Stomach smooth muscle (tissue), 2 donors: ENCODE measurements around the gene LMF1.
A peak's percentile ranks its signal among the peaks of the same experiment; 100 is the strongest.

ENCODE experiments used
- H3K27ac ChIP-seq: one replicate; pipeline ENCODE4 v1.7.0; 2013; ENCODE audit warnings: mild to moderate bottlenecking, low read length, inconsistent platforms
- H3K27me3 ChIP-seq, 2 donors: one replicate each; pipeline ENCODE4 v1.7.0; 2013; ENCODE audit warnings: low read length in 2 of 2; ENCODE audit not compliant: insufficient read depth in 2 of 2, control insufficient read depth in 1 of 2
- H3K36me3 ChIP-seq, 2 donors: one replicate each; pipeline ENCODE4 v1.7.0; 2013; ENCODE audit warnings: low read length in 2 of 2; ENCODE audit not compliant: control insufficient read depth in 2 of 2, insufficient read depth in 2 of 2
- H3K4me1 ChIP-seq: one replicate; pipeline ENCODE4 v1.7.0; 2013; ENCODE audit warnings: low read length; ENCODE audit not compliant: control insufficient read depth, insufficient read depth
- H3K4me3 ChIP-seq, 2 donors: one replicate each; pipeline ENCODE4 v1.7.0; 2013; ENCODE audit warnings: low read length in 2 of 2
- H3K9ac ChIP-seq, 2 donors: one replicate each; pipeline ENCODE4 v1.7.0; 2013; ENCODE audit warnings: low read length in 2 of 2, mild to moderate bottlenecking in 1 of 2
- H3K9me3 ChIP-seq, 2 donors: one replicate each; pipeline ENCODE4 v1.7.0; 2013; ENCODE audit warnings: low read length in 2 of 2; ENCODE audit not compliant: control insufficient read depth in 2 of 2
- donor health status: healthy.
- donor health status: Pancreatic carcinoma.

LMF1 gene

DNA sequence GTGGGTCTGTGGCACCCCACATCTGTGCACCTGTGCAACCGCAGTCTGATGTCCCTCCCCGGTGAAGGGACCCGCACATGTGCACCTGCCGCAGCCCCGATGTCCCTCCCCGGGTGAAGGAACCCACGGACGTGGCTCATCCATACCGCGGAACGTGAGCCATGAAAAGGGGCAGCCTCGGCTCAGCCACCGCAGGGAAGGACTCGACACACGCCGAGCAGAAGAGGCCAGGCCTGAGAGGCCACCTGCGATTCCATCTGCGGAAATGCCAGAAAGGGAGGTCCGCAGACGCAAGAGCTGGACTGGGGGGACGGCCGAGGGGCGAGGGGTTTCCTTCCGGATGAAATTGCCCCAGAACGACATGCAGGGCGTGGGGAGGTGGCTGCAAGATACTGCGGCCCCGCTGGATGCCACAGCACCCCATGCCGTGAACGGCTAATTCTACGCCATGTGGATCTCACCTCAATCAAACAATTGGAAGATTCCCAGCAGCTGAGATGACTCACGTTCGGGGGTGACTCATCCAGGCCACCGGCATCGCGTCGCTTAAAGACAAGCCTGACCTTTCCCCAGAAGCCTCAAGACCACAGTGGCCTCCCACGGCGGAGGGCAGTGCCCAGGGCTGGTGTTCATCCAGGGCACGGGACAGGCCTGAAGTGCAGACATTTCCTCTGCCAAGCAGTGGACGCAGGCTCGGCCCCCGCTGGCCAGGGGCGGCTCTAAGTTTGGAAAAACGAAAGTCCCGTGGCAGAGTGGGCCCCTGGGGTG lies 31.8 kb upstream of the LMF1 start:
- Histone ChIP-seq H3K27me3 (peaks cover 6 to 12% of the 10 kb centered on the region in 2 donors), H3K36me3 (no peaks in the 10 kb centered on the region), H3K27ac (no peak overlapping the region), H3K9me3 (no peaks in the 10 kb centered on the region), H3K4me1 (peaks cover 3% of the 10 kb centered on the region), H3K4me3 (peak overlapping the region in 1 of 2 donors; percentile 47), H3K9ac (no peak overlapping the region)

DNA sequence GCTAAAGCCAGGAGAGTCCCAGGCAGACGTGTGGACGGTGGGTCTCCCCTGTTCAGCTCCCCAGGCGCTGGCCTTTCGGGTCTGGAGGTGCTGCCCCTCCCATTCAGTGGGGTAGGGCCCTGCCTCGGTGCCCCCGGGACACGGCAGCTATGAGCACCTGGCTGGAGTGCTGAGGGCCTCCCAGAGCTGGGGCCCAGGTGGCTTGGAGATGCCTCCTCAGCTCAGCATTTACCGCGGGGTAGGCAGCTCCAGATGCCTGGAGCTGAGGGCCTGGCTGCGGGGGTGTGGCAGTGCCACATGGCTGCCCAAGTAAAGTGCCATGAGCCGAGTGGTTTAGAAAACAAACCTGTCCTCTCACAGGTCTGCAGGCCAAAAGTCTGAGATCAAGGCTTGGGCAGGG lies 30.3 kb upstream of the LMF1 start:
- Histone ChIP-seq H3K4me1 (peaks cover 3% of the 10 kb centered on the region), H3K9ac (no peak overlapping the region), H3K4me3 (no peak overlapping the region), H3K36me3 (no peaks in the 10 kb centered on the region), H3K27ac (no peak overlapping the region), H3K27me3 (peaks cover 12 to 13% of the 10 kb centered on the region in 2 donors), H3K9me3 (peaks cover under 1 to 7% of the 10 kb centered on the region in 2 donors)

DNA sequence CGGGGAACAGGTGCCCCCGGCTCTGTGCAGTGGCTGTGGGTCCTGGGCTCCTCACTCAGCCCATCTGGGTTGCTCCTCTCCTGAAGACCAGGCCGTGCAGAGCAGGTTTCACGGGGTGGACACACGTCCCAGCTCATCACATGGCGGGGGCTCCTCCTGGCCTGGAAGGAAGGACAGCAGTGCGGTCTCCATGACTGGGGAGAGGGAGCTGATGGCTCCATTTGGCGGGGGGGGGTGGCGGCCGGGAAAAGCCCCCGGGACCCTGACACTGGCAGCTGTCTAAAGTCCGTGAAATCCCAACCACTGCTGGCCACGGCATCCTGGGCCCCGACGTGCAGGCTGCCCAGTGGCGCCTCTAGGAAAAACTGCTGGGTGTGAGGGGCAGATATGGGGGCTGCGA lies 29.8 kb upstream of the LMF1 start:
- Histone ChIP-seq H3K9ac (no peak overlapping the region), H3K36me3 (no peaks in the 10 kb centered on the region), H3K27ac (no peak overlapping the region), H3K27me3 (peaks cover 12 to 18% of the 10 kb centered on the region in 2 donors), H3K9me3 (peaks cover 5 to 11% of the 10 kb centered on the region in 2 donors), H3K4me3 (no peak overlapping the region), H3K4me1 (peaks cover 3% of the 10 kb centered on the region)

DNA sequence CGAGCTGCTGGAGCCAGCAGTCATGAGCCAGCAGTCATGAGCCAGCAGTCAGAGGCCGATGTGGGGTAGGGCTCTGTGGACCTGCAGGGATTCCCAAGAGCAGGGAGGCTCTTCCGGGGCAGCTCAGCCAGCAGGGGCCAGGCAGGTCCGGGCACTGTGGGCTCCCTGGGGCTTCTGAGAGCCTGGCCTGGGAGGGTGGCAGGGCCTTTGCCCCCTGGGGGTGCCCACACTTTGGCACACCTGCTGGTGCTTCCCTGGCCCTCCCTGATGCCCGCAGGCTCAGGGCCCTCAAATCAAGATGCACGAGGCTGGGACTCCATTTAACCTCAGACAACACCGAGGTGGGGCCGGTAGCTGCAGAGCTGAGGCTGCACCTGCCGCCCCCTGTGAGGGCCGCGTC lies 28.9 kb upstream of the LMF1 start:
- Histone ChIP-seq H3K4me1 (peaks cover 3% of the 10 kb centered on the region), H3K27me3 (peaks cover 12 to 19% of the 10 kb centered on the region in 2 donors), H3K36me3 (no peaks in the 10 kb centered on the region), H3K4me3 (no peak overlapping the region), H3K27ac (no peak overlapping the region), H3K9me3 (peaks cover 9 to 20% of the 10 kb centered on the region in 2 donors), H3K9ac (no peak overlapping the region)

DNA sequence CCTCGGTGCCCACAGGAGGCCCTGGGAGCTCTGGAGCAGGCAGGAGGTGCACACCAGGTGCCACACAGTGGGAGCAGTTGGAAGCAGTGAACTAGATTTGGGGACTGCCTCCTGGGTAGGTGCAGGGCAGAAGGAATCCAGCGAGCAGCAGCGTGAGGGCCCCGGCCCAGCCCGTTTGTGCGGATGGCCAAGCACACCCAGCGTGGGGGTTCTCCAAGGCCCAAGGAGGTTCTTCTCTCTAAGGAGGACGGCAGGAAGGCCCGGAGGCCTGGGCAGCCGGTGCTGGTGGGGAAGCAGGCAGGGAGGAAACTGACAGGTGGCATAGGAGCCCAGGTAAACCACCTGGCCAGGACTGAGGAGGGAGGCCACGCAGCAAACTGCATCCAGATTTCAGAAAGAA lies 27.8 kb upstream of the LMF1 start:
- Histone ChIP-seq H3K9me3 (peaks cover 12 to 23% of the 10 kb centered on the region in 2 donors), H3K4me3 (no peak overlapping the region), H3K4me1 (peaks cover 3% of the 10 kb centered on the region), H3K36me3 (no peaks in the 10 kb centered on the region), H3K27me3 (peaks cover 12 to 22% of the 10 kb centered on the region in 2 donors), H3K27ac (no peak overlapping the region), H3K9ac (no peak overlapping the region)

DNA sequence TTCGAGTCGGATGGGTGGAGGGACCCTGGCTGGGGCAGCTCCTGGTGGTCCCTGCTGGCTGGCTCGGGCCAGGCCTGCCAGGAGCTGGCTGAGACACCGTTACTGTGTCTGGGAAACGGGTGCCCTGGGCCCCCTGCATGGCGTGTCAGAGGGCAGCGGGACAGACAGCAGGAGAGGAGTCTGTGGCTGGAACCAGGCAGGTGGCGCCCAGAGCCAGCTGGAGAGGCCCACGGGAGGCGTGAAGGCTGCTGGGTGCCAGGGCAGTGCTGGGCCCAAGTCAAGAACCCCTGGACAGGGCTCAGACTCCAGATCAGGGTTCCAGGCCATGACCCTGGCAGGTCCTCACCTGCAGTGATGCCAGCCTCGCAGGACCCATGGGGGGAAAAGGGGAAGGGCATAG lies 27.4 kb upstream of the LMF1 start:
- peaks cover 3% of the 10 kb centered on the region for H3K4me1 ChIP-seq
- H3K27me3 ChIP-seq: peaks cover 12 to 22% of the 10 kb centered on the region in 2 donors
- H3K4me3 ChIP-seq: no peak overlapping the region
- H3K9me3 ChIP-seq: peaks cover 12 to 23% of the 10 kb centered on the region in 2 donors
- no peak overlapping the region for H3K9ac ChIP-seq
- H3K36me3 ChIP-seq: no peaks in the 10 kb centered on the region
- H3K27ac ChIP-seq: no peak overlapping the region

DNA sequence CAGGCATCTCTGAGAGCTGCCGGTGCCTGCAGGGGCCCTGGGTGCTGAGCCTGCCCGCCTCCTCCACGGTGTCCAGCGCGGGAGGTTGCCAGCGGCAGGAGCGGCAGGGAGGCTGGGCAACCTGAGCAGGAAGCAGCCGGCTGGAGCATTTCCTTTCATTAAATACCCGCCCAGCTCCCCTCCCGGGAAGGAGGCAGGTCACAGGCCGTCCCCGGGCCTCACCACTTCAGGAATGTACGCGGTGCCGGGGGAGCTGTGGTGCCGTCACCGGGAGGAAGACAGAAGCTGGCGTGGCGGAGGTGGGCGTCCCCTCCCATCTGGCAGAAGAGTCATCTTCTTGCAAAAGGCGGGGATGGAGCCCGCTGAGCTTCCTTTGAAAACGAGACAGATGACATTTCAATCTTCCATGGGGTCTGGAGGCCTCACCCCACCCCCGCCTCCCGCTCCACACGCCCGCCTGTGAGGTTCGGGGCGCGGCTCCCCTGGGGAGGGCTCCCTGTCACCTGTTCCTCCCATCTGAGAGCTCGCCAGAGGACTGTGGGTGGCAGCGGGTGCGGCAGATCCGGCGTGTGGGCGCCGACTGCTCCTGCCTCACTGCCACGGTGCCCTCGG lies 26.8 kb upstream of the LMF1 start:
- Histone ChIP-seq H3K9me3 (peaks cover 12 to 23% of the 10 kb centered on the region in 2 donors), H3K36me3 (no peaks in the 10 kb centered on the region), H3K4me1 (peaks cover under 1% of the 10 kb centered on the region), H3K27me3 (peaks cover 12 to 22% of the 10 kb centered on the region in 2 donors), H3K4me3 (no peak overlapping the region), H3K27ac (no peak overlapping the region), H3K9ac (no peak overlapping the region)

DNA sequence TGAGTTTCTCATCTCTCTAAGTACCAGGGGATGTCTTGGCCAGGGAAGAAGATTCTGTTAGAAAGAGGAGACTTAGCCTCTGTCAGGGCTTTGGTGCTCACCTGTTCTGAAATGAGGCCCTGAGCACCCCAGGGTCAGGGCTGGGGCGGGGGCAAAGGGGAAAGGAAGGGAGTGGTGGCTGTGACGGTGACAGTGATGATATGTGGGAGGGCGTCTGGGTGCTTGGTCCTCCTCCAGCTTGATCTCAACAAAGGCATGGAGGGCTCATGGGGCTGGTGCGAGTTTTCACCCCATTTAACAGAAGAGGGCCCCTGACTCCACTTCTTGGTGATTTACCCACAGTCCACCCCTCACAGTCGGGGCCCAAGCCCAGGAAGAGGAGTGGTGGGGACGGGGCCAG lies 25.9 kb upstream of the LMF1 start:
- Histone ChIP-seq H3K4me3 (no peak overlapping the region), H3K27me3 (peaks cover 12 to 22% of the 10 kb centered on the region in 2 donors), H3K27ac (no peak overlapping the region), H3K4me1 (no peaks in the 10 kb centered on the region), H3K9me3 (peaks cover 12 to 23% of the 10 kb centered on the region in 2 donors), H3K36me3 (no peaks in the 10 kb centered on the region), H3K9ac (no peak overlapping the region)

DNA sequence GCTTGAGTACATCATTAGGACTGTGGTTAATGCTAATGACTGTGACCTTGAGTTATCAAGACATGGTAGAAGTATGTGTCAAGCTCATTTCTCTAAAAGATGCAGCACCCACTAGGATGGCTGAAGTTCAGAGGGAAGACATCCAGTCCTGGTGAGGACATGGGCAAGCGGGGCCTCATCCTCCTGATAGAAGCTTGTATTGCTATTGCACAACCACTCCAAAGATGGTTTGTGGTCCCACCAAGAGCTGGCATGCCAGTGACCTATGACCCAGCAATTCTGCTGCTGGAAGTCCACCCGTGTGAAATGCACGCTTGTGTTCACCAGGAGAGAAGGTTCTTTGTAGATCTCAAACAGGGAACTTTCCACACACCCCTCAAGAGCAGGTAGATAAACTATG lies 25.0 kb upstream of the LMF1 start:
- H3K27me3 ChIP-seq: peaks cover 12 to 20% of the 10 kb centered on the region in 2 donors
- H3K4me1 ChIP-seq: no peaks in the 10 kb centered on the region
- H3K4me3 ChIP-seq: no peak overlapping the region
- peaks cover 12 to 23% of the 10 kb centered on the region in 2 donors for H3K9me3 ChIP-seq
- no peak overlapping the region for H3K27ac ChIP-seq
- H3K9ac ChIP-seq: no peak overlapping the region
- H3K36me3 ChIP-seq: no peaks in the 10 kb centered on the region

DNA sequence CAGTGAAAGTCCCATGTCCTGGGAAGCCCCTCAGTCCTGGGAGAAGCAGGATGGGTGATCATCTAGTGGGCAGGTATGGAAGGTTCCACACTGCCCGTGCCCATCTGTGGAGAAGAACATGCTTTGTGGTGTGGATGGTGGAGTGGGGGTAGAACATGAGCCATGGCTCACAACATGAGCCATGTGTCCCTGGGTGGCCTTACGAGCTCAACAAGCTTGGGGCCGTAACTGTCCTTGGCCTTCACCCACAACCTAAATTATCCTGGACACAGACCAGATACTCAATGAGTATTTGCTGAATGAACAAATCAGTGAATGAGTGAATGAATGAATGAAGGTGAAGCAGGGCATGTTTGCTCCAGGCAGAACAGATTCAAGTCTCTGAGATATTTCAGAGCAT lies 24.3 kb upstream of the LMF1 start:
- no peak overlapping the region for H3K9ac ChIP-seq
- no peaks in the 10 kb centered on the region for H3K4me1 ChIP-seq
- no peak overlapping the region for H3K27ac ChIP-seq
- peaks cover 12 to 23% of the 10 kb centered on the region in 2 donors for H3K9me3 ChIP-seq
- peaks cover 12 to 20% of the 10 kb centered on the region in 2 donors for H3K27me3 ChIP-seq
- no peak overlapping the region for H3K4me3 ChIP-seq
- H3K36me3 ChIP-seq: no peaks in the 10 kb centered on the region

DNA sequence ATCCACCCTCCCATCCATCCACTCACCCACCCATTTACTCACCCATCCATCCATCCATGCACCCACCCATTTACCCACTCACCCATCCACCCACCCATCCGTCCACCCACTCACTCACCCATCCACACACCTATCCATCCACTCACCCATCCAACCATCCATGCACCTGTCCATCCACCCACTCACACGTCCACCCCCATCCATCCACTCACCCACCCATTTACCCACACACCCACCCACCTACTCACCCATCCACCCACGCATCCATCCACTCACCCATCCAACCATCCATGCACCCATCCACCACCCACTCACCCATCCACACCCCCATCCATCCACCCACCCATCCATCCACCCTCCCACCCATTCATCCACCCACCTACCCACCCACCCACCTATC lies 22.9 kb upstream of the LMF1 start:
- Histone ChIP-seq H3K4me3 (no peak overlapping the region), H3K4me1 (no peaks in the 10 kb centered on the region), H3K36me3 (no peaks in the 10 kb centered on the region), H3K9ac (no peak overlapping the region), H3K27me3 (peaks cover 11 to 22% of the 10 kb centered on the region in 2 donors), H3K27ac (no peak overlapping the region), H3K9me3 (peaks cover 12 to 23% of the 10 kb centered on the region in 2 donors)
